SK-N-MC (cell line): ENCODE measurements around the gene RPH3AL.

Source experiments
- EZH2 ChIP-seq: fragments of 200-600 bp; sonication (generic); IDR thresholded peaks from one replicate; pipeline ENCODE4 v1.6.1; 2017; ENCODE audit warnings: antibody characterized with exemption
- FOXP2 ChIP-seq: optimal IDR thresholded peaks from 2 replicates; pipeline ENCODE3; 2011; ENCODE audit warnings: mild to moderate bottlenecking, moderate library complexity; ENCODE audit not compliant: insufficient read depth; ENCODE audit errors: extremely low read length, control extremely low read depth
- POLR2AphosphoS5 ChIP-seq: IDR thresholded peaks from 2 replicates; pipeline ENCODE4 v1.6.1; 2012; ENCODE audit warnings: mild to moderate bottlenecking, low read depth, low read length, borderline replicate concordance

DNA sequence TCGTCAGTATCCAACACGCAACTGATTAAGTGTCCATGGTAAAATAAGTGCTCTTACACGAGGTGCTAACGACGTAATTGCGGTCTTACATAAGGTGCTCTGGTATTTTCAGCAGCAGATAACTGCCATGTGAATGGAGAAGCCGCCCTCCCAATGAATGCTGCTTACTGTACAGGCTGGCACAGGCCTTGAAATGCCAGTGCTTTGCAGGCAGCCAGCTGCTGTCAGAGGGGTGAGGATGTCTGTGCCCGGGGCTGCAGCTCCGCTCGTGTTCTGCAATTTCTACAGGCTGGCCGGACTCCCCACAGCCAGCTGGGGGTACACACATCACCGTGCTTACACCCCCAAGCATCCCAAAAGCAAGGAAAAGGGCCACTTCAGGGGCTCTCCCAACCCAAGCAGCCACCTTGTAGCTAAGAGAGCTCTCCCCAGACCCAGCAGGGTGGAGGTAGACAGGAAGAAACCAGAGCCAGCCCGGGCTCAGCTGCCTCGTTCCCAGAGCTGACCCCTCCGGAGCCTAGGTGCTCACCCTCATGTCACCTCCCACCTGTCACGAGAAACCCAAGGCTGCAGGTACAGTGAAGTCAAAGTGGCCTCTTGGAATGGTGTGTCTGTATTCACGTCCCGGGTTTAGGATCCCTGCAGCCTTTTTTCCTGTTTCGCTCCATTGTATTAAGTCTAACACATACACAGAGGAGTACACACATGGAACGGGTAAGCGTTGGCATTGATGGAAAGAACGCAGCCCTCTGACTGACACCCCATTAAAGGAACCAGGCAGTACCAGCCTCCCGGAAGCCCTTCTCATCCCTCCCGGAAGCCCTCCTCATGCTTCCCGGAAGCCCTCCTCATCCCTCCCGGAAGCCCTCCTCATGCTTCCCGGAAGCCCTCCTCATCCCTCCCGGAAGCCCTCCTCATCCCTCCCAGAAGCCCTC lies 27.2 kb upstream of the RPH3AL start:
- TF ChIP-seq POLR2AphosphoS5 (no peak), EZH2 (no peak), FOXP2 (no peak)
